HG03457 (cell line): Measurements from ENCODE around the gene AFF1.

Experiments
- ATAC-seq: cut with Tn5 transposase; IDR thresholded peaks from one replicate; pipeline ENCODE4 v1.9.1; 2021; ENCODE audit warnings: moderate number of reproducible peaks; ENCODE audit not compliant: unreplicated experiment

AFF1 gene

DNA sequence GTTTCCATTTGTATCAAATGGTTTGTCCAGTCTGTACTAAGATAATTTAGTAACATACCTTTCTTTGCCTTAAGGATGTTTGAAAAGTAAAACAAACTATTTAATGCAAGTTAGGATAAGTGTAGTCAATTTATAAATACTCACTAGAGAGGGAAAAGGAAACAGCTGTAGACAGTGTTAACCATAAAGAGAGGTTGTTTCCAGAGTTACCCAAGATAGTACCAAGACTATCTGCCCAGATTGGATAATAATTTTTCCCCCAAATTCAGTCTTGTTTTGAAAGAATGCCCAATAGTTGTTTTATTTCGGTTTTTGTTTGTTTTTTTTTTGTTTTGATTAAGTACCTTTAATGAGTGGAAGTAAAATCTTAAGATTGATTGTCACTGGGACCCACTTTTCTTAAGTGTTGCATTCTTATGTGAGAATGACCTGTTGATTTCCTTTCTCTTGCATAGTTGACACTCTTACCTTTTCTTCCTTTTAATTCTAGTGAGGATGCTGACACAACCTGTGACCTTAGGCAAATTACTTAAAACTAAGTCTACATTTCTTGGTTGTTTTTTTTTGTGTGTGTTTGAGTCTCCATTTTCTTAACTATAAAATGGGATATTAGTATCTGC, 12.8 kb downstream of the AFF1 start:
- ATAC-seq, result no peak

- no peak for ATAC-seq
Observed at GRCh38 chr4:86948276-86948675, 13.5 kb downstream of the AFF1 start.

- no peak for ATAC-seq
Observed at GRCh38 chr4:86950831-86951525, 16.2 kb downstream of the AFF1 start.

GRCh38 chr4:86955888-86956451, 21.2 kb downstream of the AFF1 start:
- no peak for ATAC-seq

- no peak for ATAC-seq
Observed at GRCh38 chr4:86957215-86957614, 22.4 kb downstream of the AFF1 start.

DNA sequence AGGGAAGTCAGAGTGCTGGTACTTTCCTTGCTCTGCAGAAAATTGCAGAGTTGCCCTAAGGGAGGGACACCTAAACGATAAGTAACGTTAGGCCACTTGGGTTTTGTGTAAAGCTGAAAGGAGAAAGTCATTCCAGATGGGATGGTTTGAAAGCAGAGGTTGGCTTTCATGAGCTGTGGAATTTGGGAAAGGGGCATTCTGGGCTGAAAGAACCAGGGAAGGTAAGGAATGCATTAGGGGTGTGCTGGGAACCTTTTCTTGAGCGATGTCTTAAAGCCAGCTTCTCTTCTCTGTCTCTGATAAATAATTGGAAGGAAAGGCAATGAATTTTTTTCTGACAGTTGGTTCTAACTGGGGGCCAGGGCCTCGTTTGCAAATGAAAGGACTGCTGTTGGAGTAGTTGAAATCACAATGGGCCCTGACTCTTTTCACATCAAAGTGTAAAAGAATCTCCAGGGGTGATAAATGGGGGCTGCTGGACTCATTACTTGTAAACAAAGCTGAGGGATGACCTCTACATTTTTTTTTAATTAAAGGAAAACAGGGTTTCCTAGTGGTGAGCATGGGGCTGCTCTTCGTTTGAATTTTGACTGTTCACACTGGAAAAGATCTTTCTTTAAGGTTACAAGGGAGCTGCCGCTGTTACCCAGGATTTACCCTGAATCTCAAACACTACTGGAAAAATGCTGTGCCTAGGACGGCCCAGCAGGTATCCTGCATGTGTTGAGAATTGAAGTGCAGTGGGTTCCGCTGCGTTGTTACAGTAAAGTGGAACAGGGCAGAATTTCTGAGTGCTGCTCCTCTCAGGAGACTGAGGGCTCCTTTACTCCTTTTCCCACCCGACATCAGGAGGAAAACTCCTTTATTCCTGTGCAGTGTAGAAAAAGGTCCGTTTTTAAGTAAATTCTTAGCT, 25.0 kb downstream of the AFF1 start:
- ATAC-seq, result no peak

DNA sequence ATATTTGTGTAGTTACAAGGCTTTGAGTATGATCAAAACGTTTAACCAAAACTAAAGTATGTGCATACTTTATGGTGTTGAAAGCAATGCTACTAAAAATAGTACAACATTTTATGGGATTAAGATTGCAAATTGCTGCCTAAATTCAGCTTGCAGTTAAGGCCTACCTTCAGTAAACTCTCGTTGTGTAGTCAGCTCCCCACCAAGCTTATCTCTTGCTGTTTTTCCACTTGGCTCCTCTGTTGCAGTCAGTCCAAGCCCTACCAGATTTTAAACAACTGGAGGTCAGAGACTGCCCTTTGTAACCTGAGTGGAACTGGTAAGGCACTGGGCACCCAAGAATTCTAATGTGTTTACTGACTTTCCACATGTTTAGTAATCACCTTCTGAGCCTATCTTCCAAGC, 25.7 kb downstream of the AFF1 start:
- no peak for ATAC-seq

GRCh38 chr4:86961116-86961515, 26.3 kb downstream of the AFF1 start:
- no peak for ATAC-seq

DNA sequence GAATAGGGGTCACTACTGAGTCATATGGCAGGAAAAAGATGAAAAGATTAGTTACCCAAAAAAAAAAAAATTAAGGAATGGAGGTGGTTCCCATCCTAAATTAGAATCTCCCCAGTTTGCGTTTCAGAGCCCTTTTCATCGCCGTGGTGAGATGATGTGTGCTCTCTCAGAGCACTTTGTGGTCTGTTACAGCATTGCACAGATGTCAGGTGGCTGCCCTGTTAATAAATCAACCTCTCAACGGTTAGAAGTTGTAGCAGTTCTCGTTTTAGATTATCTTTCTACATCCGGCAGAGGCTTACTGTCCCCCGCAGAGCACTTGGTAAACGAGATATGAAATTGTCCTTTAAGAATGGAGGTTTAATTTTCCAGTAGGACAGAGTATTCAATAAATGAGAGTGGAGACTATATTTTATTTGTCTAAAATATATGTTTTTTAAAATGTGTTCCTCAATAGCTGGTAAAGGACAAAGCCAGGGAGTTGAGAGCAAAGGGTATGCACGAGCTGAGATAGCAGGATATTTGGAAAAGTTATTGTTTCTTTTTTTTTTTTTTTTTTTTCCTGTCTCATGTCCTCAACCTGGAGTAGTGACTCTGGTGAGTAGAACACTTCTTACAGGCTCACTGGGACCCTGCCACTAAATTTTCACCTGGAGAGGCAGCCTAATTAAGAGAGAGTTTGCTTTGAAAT, 26.9 kb downstream of the AFF1 start:
- ATAC-seq, result peak; percentile 84

GRCh38 chr4:86963697-86964096, 28.9 kb downstream of the AFF1 start:
- ATAC-seq, result no peak

DNA sequence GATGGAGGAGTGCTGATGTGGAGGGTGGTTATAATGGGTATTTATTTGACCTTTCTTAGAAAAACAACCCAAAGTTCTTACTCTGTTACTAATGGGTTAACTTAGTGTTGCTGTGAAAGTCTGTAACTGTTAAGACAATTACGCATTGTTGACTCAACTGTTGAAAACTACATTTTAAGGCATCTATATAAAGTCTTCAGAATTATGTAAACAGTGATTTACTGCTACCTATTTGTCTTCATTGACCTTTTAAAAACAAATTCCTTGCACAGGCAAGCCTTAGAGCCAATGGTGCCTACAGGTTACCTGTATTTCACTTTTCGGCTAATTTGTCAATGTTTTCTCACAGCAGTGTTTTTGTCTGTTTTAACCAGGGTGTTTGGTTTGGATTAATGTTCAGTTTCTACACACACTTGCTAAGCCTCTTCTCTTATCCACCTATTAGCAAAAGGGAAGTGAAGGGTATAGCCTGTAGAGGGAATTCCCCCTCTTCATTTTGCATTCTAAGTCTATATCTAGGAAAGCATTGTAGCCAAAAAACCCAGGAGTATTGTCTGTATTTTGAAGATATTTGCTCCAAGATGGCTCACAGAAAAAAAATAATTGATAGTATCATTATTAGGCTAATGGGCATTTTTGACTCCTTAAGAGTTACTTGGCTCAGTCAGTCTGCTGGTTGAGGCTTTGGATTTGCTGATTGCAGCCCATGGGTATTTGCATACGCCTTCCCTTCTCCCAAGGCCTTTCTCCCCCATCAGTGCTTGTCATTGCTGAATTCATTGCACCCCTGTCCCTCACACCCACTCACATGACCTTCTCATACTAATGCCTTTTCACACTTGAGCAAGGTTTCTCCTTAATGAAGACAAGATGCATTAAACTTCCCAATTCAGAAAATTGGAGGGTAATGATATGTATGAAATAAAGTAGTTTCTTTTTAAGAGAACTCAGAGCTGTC, 30.5 kb downstream of the AFF1 start:
- no peak for ATAC-seq

DNA sequence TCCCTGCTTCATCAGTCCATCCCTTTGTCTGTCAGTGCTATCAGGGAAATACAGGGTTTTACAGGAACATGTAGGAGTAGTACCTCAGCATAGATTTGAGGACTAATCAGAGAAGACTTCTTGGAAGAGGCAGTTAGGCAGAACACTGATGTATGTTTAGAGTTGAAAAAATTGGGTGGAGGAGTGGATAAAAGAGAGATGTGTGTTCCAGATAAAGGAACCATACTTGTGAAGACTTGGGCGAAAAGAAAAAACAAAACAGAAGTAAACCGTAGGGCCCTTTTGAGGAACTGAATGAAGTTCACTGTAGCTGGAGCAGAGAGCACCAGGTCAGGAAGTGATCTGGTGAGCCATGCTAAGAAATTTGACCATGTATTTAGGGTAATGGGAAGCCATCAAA, 32.3 kb downstream of the AFF1 start:
- ATAC-seq, result no peak

GRCh38 chr4:86967798-86968197, 33.0 kb downstream of the AFF1 start:
- ATAC-seq, result no peak

- no peak for ATAC-seq
Observed at GRCh38 chr4:86968547-86968946, 33.7 kb downstream of the AFF1 start.

DNA sequence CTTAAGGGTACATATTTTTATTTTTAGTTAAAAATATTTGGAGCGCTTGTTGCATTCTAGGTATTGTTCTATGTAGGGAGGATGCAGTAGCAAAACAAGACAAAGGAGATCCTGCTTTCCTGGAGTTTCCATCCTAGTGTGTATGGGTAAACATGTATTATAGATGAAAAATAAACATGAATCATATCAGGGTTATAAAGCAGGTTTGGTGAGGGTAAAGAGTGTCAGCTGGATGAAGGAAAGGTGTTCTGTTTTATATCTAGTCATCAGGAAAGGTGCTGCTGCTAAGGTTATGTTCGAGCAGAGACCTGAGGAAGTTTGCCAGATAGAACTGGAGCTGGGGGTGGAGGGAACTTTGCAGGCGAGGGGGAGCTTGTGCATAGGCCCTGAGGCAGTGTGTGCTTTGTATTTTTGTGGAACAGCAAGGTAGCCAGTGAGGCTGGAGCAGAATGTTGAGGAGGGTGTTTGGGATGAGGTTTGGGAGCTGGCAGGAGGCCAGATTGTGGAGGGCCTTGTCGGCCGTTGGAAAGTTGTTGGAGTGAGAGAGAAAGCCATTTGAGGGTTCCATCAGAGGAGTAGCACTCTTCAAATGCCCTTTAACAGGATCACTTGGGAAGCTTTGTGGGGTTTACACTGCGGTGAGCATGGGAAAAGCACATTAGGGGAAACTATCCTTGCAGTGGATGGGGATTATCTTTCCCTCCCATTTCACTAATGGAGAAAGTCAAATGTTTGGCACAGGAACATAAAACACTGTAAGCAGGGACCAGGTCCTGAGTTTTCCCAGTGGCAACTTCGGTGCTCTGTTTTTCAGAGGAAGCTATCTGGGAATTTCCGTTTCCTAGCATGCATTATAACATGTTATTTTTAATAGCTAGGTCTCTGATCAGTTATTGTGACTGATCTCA, 35.9 kb downstream of the AFF1 start:
- ATAC-seq, result no peak

DNA sequence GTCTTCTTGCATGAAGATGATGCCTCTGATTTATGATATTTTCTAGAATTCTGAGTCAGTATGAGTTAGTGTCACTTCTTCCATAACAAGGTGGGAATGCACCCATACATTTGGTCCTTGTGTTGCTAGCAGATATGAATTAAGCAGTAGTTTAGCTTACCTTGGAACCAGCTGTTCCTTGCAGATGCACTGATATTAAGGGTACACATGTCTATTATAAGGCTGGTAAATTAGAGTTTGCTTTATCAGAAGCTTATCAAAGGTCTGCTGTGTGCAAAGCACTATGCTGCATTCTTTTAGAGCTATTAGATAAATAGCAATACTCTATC, 36.5 kb downstream of the AFF1 start:
- no peak for ATAC-seq

DNA sequence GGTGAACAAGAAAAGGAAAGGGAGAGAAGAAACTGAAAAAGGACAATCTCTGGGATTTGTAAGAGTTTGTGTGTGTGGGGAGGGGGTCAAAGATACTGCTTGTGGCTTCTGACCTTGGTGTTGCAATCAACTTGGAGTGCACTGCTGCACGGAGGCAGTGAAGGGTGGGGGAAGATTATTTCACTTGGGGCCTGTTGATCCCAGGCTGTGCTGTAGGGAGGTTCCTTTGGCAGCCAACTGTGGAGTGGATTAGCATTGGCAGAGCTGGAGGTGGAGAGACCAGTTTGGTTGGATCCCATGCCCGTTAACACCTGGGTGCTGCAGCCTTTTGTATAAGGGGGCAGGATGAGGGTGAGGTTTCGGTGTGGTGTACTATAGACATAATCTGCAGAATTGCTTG, 38.2 kb downstream of the AFF1 start:
- no peak for ATAC-seq

DNA sequence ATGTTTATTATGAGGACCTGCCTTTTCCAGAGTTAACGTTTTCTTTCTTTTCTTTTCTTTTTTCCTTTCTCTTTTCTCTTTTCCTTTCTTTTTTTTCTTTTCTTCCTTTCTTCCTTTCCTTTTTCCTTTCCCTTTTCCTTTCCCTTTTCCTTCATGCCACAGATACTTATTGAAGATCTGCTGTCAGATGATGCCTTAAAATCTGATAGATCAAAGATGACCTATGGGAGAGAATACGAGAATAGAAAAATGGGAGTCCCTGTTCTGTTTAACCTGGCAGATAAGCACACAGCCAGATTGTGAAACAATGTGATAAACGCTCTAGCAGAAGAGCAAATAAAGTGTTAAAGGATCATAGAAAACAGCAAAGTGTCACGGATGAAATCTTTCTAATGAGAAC, 38.9 kb downstream of the AFF1 start:
- no peak for ATAC-seq

DNA sequence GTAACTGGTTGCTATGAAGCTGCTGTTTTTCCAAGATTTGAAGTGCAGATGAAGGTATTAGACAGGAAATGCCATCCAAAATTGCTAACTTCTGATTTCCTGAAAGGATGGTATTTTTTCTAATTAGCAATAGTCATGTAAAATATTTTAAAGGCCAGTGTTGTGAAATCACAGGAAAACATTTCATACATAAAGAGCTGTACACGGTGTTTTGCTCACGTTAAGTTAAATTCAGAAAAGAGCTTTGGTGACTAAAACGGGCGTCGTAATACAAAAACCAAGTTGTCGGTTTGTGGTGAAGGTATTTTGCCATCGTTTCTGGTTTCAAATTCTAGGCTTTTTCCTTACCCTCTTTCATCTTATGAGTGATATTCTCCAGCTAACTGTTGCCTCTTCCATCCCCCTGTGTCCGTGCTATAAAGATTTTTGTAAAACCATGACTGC, 39.8 kb downstream of the AFF1 start:
- no peak for ATAC-seq
